ENCODE results near the gene TBC1D22A. TPM values are rescaled to one million over a fixed set of nuclear protein-coding genes. Genes with fewer than 3 reads are reported as not detected.

Gene TBC1D22A
- total RNA-seq, 2 donors from 2014 or later: 21.5 to 23.1 TPM

- Histone ChIP-seq H3K27me3 (no peaks in the 10 kb centered on the region), H3K4me1 (no peaks in the 10 kb centered on the region), H3K4me3 (no peak overlapping the region), H3K9me3 (no peaks in the 10 kb centered on the region), H3K36me3 (replicated peaks in 1 of 2; ENCODE audit: insufficient read depth in 1 of 2, low read depth in 2 of 2) (peaks cover 0 to 4% of the 10 kb centered on the region in 2 donors), H3K27ac (no peak overlapping the region)
- TF ChIP-seq POLR2A (IDR thresholded peaks at IDR 0.05): no peak
- no peak for TF ChIP-seq CTCF (IDR thresholded peaks at IDR 0.05)
- 93 to 96% methylated on average over 9 of the region's 9 CpGs for WGBS, 2 donors
- ATAC-seq (no peak), DNase-seq (no peak)
- intact Hi-C loops (cut with DNase I): no loop called here
Measured at GRCh38 chr22:46910624-46911023, 148.2 kb downstream of the TBC1D22A start.

- no peak for TF ChIP-seq POLR2A (IDR thresholded peaks at IDR 0.05)
- no peak for TF ChIP-seq CTCF (IDR thresholded peaks at IDR 0.05)
Measured at GRCh38 chr22:46911346-46911745, 148.9 kb downstream of the TBC1D22A start.

GRCh38 chr22:46913351-46913750, 150.9 kb downstream of the TBC1D22A start:
- ATAC-seq (no peak), DNase-seq (no peak)
- no peak overlapping the region for H3K4me3 ChIP-seq
- no peak overlapping the region for H3K27ac ChIP-seq
- H3K27me3 ChIP-seq: no peaks in the 10 kb centered on the region
- no peaks in the 10 kb centered on the region for H3K4me1 ChIP-seq
- TF ChIP-seq CTCF (IDR thresholded peaks at IDR 0.05) (no peak), POLR2A (IDR thresholded peaks at IDR 0.05) (no peak)
- no peaks in the 10 kb centered on the region for H3K9me3 ChIP-seq
- peaks cover 2 to 4% of the 10 kb centered on the region in 2 donors for H3K36me3 ChIP-seq (replicated peaks in 1 of 2; ENCODE audit: insufficient read depth in 1 of 2, low read depth in 2 of 2)
- intact Hi-C loops (cut with DNase I): no loop called here
- WGBS, 2 donors: 81 to 84% methylated on average over 3 of the region's 3 CpGs

More at GRCh38 chr22:46911346-46911745, 148.9 kb downstream of the TBC1D22A start:
- WGBS, 2 donors: 91 to 94% methylated on average over 10 of the region's 10 CpGs
- Histone ChIP-seq H3K4me3 (no peak overlapping the region), H3K27ac (no peak overlapping the region), H3K27me3 (no peaks in the 10 kb centered on the region), H3K9me3 (no peaks in the 10 kb centered on the region), H3K36me3 (replicated peaks in 1 of 2; ENCODE audit: insufficient read depth in 1 of 2, low read depth in 2 of 2) (peaks cover 2 to 4% of the 10 kb centered on the region in 2 donors), H3K4me1 (no peaks in the 10 kb centered on the region)
- intact Hi-C loops (cut with DNase I): no loop called here
- no peak for ATAC-seq
- no peak for DNase-seq

- no peaks in the 10 kb centered on the region for H3K9me3 ChIP-seq
- no peak for DNase-seq
- H3K4me1 ChIP-seq: no peaks in the 10 kb centered on the region
- no peak overlapping the region for H3K27ac ChIP-seq
- ATAC-seq: no peak
- no peak overlapping the region for H3K4me3 ChIP-seq
- TF ChIP-seq POLR2A (IDR thresholded peaks at IDR 0.05) (no peak), CTCF (IDR thresholded peaks at IDR 0.05) (no peak)
- no peaks in the 10 kb centered on the region for H3K27me3 ChIP-seq
- WGBS, 2 donors: 88 to 94% methylated on average over 10 of the region's 10 CpGs
- intact Hi-C loops (cut with DNase I): no loop called here
- peaks cover 4% of the 10 kb centered on the region in 2 donors for H3K36me3 ChIP-seq (replicated peaks in 1 of 2; ENCODE audit: insufficient read depth in 1 of 2, low read depth in 2 of 2)
Measured at GRCh38 chr22:46914481-46914880, 152.0 kb downstream of the TBC1D22A start.
